GM23338 (cell line): ENCODE measurements around the gene PPP5C.

ENCODE experiments used
- EZH2 ChIP-seq: fragments of 200-600 bp; sonication (generic); IDR thresholded peaks from one replicate; pipeline ENCODE4 v1.8.0; 2017; ENCODE audit warnings: antibody characterized with exemption, mild to moderate bottlenecking, low read depth; ENCODE audit not compliant: unreplicated experiment
- EZH2phosphoT487 ChIP-seq: fragments of 200-600 bp; sonication (generic); IDR thresholded peaks from one replicate; pipeline ENCODE4 v1.8.1; 2018; ENCODE audit warnings: antibody characterized with exemption; ENCODE audit not compliant: unreplicated experiment
- NANOG ChIP-seq: IDR thresholded peaks from 2 replicates; pipeline ENCODE4 v1.6.1; 2016; ENCODE audit warnings: antibody characterized with exemption, borderline replicate concordance
- POLR2AphosphoS5 ChIP-seq: IDR thresholded peaks from 2 replicates; pipeline ENCODE4 v1.6.1; 2016; ENCODE audit warnings: antibody characterized with exemption, low read depth
- REST ChIP-seq: IDR thresholded peaks from one replicate; pipeline ENCODE4 v1.6.1; 2018; ENCODE audit warnings: antibody characterized with exemption; ENCODE audit not compliant: unreplicated experiment
- TF ChIP-seq, protein P1 (sequence below), 2 experiments: fragments of 200-600 bp in 1 of 2; sonication (generic) in 1 of 2; conservative IDR thresholded peaks; 2 replicates each; pipeline versions ENCODE4 v1.5.1 to v1.6.1; 2016 to 2017; ENCODE audit warnings: antibody characterized with exemption in 2 of 2, low read depth in 2 of 2, mild to moderate bottlenecking in 2 of 2, moderate library complexity in 1 of 2

GRCh38 chr19:46321653-46322052, 25.2 kb upstream of the PPP5C start:
- TF ChIP-seq REST (no peak), POLR2AphosphoS5 (no peak), EZH2phosphoT487 (no peak), EZH2 (no peak), NANOG (no peak)
- TF ChIP-seq, protein P1, sequence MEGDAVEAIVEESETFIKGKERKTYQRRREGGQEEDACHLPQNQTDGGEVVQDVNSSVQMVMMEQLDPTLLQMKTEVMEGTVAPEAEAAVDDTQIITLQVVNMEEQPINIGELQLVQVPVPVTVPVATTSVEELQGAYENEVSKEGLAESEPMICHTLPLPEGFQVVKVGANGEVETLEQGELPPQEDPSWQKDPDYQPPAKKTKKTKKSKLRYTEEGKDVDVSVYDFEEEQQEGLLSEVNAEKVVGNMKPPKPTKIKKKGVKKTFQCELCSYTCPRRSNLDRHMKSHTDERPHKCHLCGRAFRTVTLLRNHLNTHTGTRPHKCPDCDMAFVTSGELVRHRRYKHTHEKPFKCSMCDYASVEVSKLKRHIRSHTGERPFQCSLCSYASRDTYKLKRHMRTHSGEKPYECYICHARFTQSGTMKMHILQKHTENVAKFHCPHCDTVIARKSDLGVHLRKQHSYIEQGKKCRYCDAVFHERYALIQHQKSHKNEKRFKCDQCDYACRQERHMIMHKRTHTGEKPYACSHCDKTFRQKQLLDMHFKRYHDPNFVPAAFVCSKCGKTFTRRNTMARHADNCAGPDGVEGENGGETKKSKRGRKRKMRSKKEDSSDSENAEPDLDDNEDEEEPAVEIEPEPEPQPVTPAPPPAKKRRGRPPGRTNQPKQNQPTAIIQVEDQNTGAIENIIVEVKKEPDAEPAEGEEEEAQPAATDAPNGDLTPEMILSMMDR (conservative IDR thresholded peaks at IDR 0.05; ENCODE audit: low read depth in 2 of 2), result no peak
